Neural cell (in vitro differentiated cells): ENCODE results near the gene C1orf232. TPM values are rescaled to one million over a fixed set of nuclear protein-coding genes. Genes with fewer than 3 reads are reported as not detected.

Source experiments
- H2AFZ ChIP-seq: fragments of 200-600, 300-800 bp; sonication (generic), shearing (Covaris generic); 2 replicates; pipeline ENCODE4 v1.6.0; 2014; ENCODE audit warnings: low read depth, mild to moderate bottlenecking, antibody characterized with exemption, low read length, moderate library complexity
- H3F3A ChIP-seq: fragments of 200-600 bp; shearing (Covaris generic); 2 replicates; pipeline ENCODE4 v1.6.1; 2016; ENCODE audit warnings: mild to moderate bottlenecking, moderate library complexity, mixed read lengths, antibody characterized with exemption, low read length; ENCODE audit not compliant: insufficient read depth, poor library complexity, severe bottlenecking
- H3K27ac ChIP-seq: fragments of 200-600, 300-800 bp; sonication (generic), shearing (Covaris generic); 2 replicates; pipeline ENCODE4 v1.5.1; 2014; ENCODE audit warnings: mild to moderate bottlenecking, low read length, moderate library complexity
- H3K27me3 ChIP-seq: fragments of 300-800, 200-600 bp; sonication (generic), shearing (Covaris generic); 2 replicates; pipeline ENCODE4 v1.6.0; 2014; ENCODE audit warnings: mild to moderate bottlenecking, low read depth, low read length, moderate library complexity; ENCODE audit not compliant: insufficient read depth
- H3K36me3 ChIP-seq: fragments of 300-800, 200-600 bp; sonication (generic), shearing (Covaris generic); 2 replicates; pipeline ENCODE4 v1.5.1; 2014; ENCODE audit warnings: mild to moderate bottlenecking, antibody characterized with exemption, low read length, moderate library complexity; ENCODE audit not compliant: insufficient read depth
- H3K4me2 ChIP-seq: fragments of 300-800, 200-600 bp; sonication (generic), shearing (Covaris generic); 2 replicates; pipeline ENCODE4 v1.6.0; 2014; ENCODE audit warnings: mild to moderate bottlenecking, low read length
- H3K4me3 ChIP-seq: fragments of 300-800, 200-600 bp; sonication (generic), shearing (Covaris generic); 2 replicates; pipeline ENCODE4 v1.5.1; 2014; ENCODE audit warnings: mild to moderate bottlenecking, low read length, moderate library complexity
- H3K79me2 ChIP-seq: fragments of 200-600 bp; shearing (Covaris generic); replicated peaks from 2 replicates; pipeline ENCODE4 v1.6.0; 2014; ENCODE audit warnings: mild to moderate bottlenecking, low read length, moderate library complexity; ENCODE audit not compliant: insufficient read depth
- H3K9ac ChIP-seq: fragments of 300-800, 200-600 bp; sonication (generic), shearing (Covaris generic); 2 replicates; pipeline ENCODE4 v1.6.1; 2016; ENCODE audit warnings: mild to moderate bottlenecking, low read length, mixed read lengths
- H3K9me2 ChIP-seq: fragments of 200-600 bp; shearing (Covaris generic); 2 replicates; pipeline ENCODE4 v1.6.1; 2016; ENCODE audit warnings: mild to moderate bottlenecking, low read length, mixed read lengths; ENCODE audit not compliant: insufficient read depth
- H3K9me3 ChIP-seq: fragments of 200-600, 300-800 bp; sonication (generic), shearing (Covaris generic); 2 replicates; pipeline ENCODE4 v1.6.1; 2016; ENCODE audit warnings: mild to moderate bottlenecking, mixed run types, low read length, moderate library complexity, mixed read lengths
- H4K20me1 ChIP-seq: fragments of 200-600 bp; shearing (Covaris generic); 2 replicates; pipeline ENCODE4 v1.6.1; 2016; ENCODE audit warnings: mild to moderate bottlenecking, mixed run types; ENCODE audit not compliant: insufficient read depth
- EP300 ChIP-seq: fragments of 450-650 bp; conservative IDR thresholded peaks from 2 replicates; pipeline ENCODE4 v1.6.1; 2014; ENCODE audit warnings: antibody characterized with exemption, mild to moderate bottlenecking, moderate library complexity; ENCODE audit not compliant: poor library complexity, severe bottlenecking
- EZH2 ChIP-seq: fragments of 200-600, 300-800 bp; shearing (Covaris generic), sonication (generic); IDR thresholded peaks from 2 replicates; pipeline ENCODE4 v1.6.1; 2014; ENCODE audit warnings: antibody characterized with exemption, low read length, borderline replicate concordance, mild to moderate bottlenecking; ENCODE audit not compliant: insufficient read depth, poor library complexity, severe bottlenecking
- MXI1 ChIP-seq: fragments of 450-650 bp; conservative IDR thresholded peaks from 2 replicates; pipeline ENCODE4 v1.6.1; 2014; ENCODE audit warnings: antibody characterized with exemption, mild to moderate bottlenecking; ENCODE audit not compliant: poor library complexity, severe bottlenecking
- RAD21 ChIP-seq: fragments of 450-650 bp; conservative IDR thresholded peaks from 2 replicates; pipeline ENCODE4 v1.6.1; 2014; ENCODE audit warnings: antibody characterized with exemption, mild to moderate bottlenecking, moderate library complexity
- SMC3 ChIP-seq: fragments of 450-650 bp; conservative IDR thresholded peaks from 2 replicates; pipeline ENCODE4 v1.6.1; 2014; ENCODE audit warnings: antibody characterized with exemption, mild to moderate bottlenecking, moderate library complexity; ENCODE audit not compliant: poor library complexity
- TAF1 ChIP-seq: IDR thresholded peaks from 2 replicates; pipeline ENCODE4 v1.6.1; 2012; ENCODE audit warnings: low read depth
- polyA plus RNA-seq: library from polyadenylated mRNA; depleted of rRNA; stranded (reverse); fragments of >200 nt; gene quantifications from 2 replicates; pipeline ENCODE4 v1.2.3, GENCODE V29; 2014
- TF ChIP-seq, protein P1 (sequence below): fragments of 450-650 bp; IDR thresholded peaks from 2 replicates; pipeline ENCODE4 v1.5.1; 2014; ENCODE audit warnings: antibody characterized with exemption, mild to moderate bottlenecking, moderate library complexity; ENCODE audit not compliant: poor library complexity, severe bottlenecking
- TF ChIP-seq, protein P2 (sequence below): IDR thresholded peaks from 2 replicates; pipeline ENCODE4 v1.6.1; 2012; ENCODE audit warnings: borderline replicate concordance

The C1orf232 gene
- polyA plus RNA-seq, 1 donor from 2014 or later = not detected

DNA sequence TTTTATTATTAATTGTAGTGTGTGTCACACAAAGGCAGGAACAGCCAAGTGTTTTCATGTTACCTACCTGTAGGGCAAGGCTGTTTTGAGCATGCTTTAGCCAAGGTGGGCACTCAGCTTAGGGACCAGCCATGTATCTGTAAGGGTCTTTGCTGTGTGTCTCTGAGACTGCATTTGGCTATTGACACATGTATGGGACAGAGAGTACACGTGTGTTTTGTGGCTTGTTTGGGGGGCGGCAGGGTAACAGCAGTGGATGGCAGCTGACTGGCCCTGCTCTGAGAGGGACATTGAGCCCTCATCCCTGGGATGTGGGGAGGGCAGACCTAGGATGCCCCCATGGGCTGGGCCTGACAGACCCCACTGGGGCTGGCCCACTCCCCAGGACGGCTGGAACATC is 28.5 kb upstream of the C1orf232 start:
- H3K4me2 ChIP-seq = no peak overlapping the region
- no peak overlapping the region for H3K9ac ChIP-seq
- no peak overlapping the region for H3K4me3 ChIP-seq
- no peak overlapping the region for H3K27ac ChIP-seq
- no peaks in the 10 kb centered on the region for H3F3A ChIP-seq
- no peaks in the 10 kb centered on the region for H3K9me3 ChIP-seq
- no peaks in the 10 kb centered on the region for H3K27me3 ChIP-seq
- no peaks in the 10 kb centered on the region for H4K20me1 ChIP-seq
- H2AFZ ChIP-seq = no peak overlapping the region
- no peaks in the 10 kb centered on the region for H3K79me2 ChIP-seq
- H3K36me3 ChIP-seq = no peaks in the 10 kb centered on the region
- no peaks in the 10 kb centered on the region for H3K9me2 ChIP-seq
- TF ChIP-seq MXI1 (no peak), TAF1 (no peak), SMC3 (no peak), EP300 (no peak), EZH2 (no peak)
- TF ChIP-seq, protein P1, sequence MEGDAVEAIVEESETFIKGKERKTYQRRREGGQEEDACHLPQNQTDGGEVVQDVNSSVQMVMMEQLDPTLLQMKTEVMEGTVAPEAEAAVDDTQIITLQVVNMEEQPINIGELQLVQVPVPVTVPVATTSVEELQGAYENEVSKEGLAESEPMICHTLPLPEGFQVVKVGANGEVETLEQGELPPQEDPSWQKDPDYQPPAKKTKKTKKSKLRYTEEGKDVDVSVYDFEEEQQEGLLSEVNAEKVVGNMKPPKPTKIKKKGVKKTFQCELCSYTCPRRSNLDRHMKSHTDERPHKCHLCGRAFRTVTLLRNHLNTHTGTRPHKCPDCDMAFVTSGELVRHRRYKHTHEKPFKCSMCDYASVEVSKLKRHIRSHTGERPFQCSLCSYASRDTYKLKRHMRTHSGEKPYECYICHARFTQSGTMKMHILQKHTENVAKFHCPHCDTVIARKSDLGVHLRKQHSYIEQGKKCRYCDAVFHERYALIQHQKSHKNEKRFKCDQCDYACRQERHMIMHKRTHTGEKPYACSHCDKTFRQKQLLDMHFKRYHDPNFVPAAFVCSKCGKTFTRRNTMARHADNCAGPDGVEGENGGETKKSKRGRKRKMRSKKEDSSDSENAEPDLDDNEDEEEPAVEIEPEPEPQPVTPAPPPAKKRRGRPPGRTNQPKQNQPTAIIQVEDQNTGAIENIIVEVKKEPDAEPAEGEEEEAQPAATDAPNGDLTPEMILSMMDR = no peak
- TF ChIP-seq, protein P2, sequence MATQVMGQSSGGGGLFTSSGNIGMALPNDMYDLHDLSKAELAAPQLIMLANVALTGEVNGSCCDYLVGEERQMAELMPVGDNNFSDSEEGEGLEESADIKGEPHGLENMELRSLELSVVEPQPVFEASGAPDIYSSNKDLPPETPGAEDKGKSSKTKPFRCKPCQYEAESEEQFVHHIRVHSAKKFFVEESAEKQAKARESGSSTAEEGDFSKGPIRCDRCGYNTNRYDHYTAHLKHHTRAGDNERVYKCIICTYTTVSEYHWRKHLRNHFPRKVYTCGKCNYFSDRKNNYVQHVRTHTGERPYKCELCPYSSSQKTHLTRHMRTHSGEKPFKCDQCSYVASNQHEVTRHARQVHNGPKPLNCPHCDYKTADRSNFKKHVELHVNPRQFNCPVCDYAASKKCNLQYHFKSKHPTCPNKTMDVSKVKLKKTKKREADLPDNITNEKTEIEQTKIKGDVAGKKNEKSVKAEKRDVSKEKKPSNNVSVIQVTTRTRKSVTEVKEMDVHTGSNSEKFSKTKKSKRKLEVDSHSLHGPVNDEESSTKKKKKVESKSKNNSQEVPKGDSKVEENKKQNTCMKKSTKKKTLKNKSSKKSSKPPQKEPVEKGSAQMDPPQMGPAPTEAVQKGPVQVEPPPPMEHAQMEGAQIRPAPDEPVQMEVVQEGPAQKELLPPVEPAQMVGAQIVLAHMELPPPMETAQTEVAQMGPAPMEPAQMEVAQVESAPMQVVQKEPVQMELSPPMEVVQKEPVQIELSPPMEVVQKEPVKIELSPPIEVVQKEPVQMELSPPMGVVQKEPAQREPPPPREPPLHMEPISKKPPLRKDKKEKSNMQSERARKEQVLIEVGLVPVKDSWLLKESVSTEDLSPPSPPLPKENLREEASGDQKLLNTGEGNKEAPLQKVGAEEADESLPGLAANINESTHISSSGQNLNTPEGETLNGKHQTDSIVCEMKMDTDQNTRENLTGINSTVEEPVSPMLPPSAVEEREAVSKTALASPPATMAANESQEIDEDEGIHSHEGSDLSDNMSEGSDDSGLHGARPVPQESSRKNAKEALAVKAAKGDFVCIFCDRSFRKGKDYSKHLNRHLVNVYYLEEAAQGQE = no peak

DNA sequence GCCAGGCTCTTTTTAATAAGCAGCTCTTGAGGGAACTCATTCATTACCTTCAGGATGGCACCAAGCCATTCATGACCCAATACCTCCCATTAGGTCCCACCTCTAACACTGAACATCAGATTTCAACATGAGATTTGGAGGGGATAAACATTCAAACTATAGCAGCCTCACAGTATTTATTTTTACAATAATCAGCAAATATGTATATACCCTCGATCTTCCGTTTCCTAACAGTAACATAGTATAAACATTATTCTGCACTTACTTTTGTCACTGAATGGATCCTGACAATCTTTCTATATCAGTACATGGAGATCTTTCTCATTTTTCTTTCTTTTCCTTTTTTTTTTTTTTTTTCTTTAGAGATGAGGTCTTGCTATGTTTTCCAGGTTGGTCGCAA is 27.0 kb upstream of the C1orf232 start:
- no peak overlapping the region for H3K4me3 ChIP-seq
- H3K9me2 ChIP-seq = no peaks in the 10 kb centered on the region
- H3K27ac ChIP-seq = no peak overlapping the region
- H3K27me3 ChIP-seq = no peaks in the 10 kb centered on the region
- no peak for TF ChIP-seq RAD21
- no peak for TF ChIP-seq SMC3
- TF ChIP-seq MXI1 = no peak
- TF ChIP-seq, protein P1 = no peak
- H3K36me3 ChIP-seq = no peaks in the 10 kb centered on the region
- H4K20me1 ChIP-seq = no peaks in the 10 kb centered on the region
- no peak overlapping the region for H2AFZ ChIP-seq
- no peak overlapping the region for H3K4me2 ChIP-seq
- H3K9ac ChIP-seq = no peak overlapping the region
- H3K9me3 ChIP-seq = no peaks in the 10 kb centered on the region
- no peaks in the 10 kb centered on the region for H3K79me2 ChIP-seq
- no peaks in the 10 kb centered on the region for H3F3A ChIP-seq
